GM12864 (cell line): ENCODE data around the gene HOXA5.

ENCODE experiments used
- DNase-seq: peaks from one replicate; pipeline ENCODE4 v3.0.0-alpha.2; 2011; ENCODE audit warnings: low read depth
- H3K4me3 ChIP-seq: 2 replicates; pipeline ENCODE4 v1.5.1; 2011; ENCODE audit warnings: mild to moderate bottlenecking, low read depth, low read length, control low read depth
- TF ChIP-seq, protein P1 (sequence below): IDR thresholded peaks from 2 replicates; pipeline ENCODE4 v1.5.1; 2011; ENCODE audit warnings: low read depth, mild to moderate bottlenecking, moderate library complexity, low read length, control low read depth, inconsistent platforms; ENCODE audit errors: missing control alignments

HOXA5 gene

GRCh38 chr7:27159266-27160144, 16.0 kb upstream of the HOXA5 start:
- DNase-seq: no peak
- no peak overlapping the region for H3K4me3 ChIP-seq
- TF ChIP-seq, protein P1, sequence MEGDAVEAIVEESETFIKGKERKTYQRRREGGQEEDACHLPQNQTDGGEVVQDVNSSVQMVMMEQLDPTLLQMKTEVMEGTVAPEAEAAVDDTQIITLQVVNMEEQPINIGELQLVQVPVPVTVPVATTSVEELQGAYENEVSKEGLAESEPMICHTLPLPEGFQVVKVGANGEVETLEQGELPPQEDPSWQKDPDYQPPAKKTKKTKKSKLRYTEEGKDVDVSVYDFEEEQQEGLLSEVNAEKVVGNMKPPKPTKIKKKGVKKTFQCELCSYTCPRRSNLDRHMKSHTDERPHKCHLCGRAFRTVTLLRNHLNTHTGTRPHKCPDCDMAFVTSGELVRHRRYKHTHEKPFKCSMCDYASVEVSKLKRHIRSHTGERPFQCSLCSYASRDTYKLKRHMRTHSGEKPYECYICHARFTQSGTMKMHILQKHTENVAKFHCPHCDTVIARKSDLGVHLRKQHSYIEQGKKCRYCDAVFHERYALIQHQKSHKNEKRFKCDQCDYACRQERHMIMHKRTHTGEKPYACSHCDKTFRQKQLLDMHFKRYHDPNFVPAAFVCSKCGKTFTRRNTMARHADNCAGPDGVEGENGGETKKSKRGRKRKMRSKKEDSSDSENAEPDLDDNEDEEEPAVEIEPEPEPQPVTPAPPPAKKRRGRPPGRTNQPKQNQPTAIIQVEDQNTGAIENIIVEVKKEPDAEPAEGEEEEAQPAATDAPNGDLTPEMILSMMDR: no peak

DNA sequence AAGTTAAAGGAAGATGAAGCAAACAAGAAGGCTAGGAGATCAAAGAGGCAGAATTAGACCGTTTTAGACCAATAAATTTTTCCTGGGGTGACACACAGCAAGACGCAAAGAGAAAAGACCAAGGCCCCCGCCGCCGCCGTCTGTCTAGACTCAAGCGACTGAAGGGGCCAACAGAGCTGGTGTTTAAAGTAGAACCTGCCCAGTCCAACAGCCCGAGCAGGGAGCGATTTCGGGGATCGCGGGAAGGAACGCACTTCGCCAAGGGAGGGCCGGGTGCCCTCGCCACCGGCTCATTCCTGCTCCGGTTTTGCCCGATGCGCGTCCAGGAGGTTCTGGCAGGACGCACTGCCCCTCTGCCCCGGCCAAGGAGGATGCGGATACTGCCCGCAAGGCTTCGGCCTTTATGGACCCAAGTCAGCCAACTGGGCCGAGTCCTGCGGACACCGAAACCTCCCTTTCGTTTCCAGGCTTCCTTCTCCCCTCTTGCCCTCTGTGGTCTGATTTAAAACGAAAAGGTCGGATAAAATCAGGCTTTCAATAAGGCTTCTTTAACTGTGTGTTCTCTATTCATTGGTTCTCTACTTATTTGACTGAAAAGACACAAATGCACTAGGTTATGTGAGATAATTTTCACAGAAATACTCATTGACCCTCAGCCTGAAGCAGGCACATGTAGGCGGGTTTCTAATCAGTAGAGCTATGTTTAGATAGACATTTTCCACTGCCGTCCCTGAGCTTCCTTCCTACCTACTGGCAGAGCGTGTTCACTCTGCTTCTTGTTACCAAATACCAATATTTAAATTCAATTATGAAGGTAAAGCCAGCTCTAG, 15.2 kb upstream of the HOXA5 start:
- TF ChIP-seq, protein P1: no peak
- H3K4me3 ChIP-seq: no peak overlapping the region
- DNase-seq: no peak

- TF ChIP-seq, protein P1: no peak
- DNase-seq: no peak
- no peak overlapping the region for H3K4me3 ChIP-seq
Measured at GRCh38 chr7:27157702-27158431, 14.4 kb upstream of the HOXA5 start.

- no peak for DNase-seq
- TF ChIP-seq, protein P1: no peak
- no peak overlapping the region for H3K4me3 ChIP-seq
Measured at GRCh38 chr7:27156916-27157701, 13.6 kb upstream of the HOXA5 start.

DNA sequence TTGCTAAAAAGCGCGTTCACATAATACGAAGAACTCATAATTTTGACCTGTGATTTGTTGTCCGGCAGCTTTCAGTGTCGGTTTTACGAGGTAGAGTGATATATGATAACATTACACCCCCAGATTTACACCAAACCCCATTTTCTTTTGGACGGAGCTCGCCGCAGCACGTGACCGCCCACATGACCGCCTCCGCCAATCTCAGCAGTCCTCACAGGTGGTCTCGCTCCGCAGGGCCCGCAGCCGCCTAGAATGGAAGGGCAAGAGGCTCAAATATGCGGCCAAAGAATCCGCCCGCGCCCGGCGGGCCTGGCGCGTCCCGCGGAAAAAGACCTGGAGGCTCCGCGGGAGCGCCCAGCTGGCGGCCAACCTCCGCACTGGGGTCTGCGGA, 13.0 kb upstream of the HOXA5 start, which contains the start of gene HOXA7:
Gene HOXA7 (minus strand): TSS at position 168 of the 391 bp plus-strand sequence. CDS start 130 bp downstream, at position 38.
- DNase-seq: no peak
- H3K4me3 ChIP-seq: peak within 1 kb of the TSS; percentile 13

More for the DNA sequence above, 13.0 kb upstream of the HOXA5 start, which contains the start of gene HOXA7:
- TF ChIP-seq, protein P1: no peak
